TTC549 (cell line): Measurements from ENCODE around the gene C2orf42.
"Not testable (repeated sequence)": the region's sequence is repeated elsewhere in the genome, so short reads cannot be mapped to it uniquely, and the experiment has no call there.

Experiments
- FAIRE-seq: peaks from 2 replicates; lab custom pipeline; 2012; peaks lifted over from hg19 to GRCh38; lab: Jason Lieb, UNC

Gene C2orf42

DNA sequence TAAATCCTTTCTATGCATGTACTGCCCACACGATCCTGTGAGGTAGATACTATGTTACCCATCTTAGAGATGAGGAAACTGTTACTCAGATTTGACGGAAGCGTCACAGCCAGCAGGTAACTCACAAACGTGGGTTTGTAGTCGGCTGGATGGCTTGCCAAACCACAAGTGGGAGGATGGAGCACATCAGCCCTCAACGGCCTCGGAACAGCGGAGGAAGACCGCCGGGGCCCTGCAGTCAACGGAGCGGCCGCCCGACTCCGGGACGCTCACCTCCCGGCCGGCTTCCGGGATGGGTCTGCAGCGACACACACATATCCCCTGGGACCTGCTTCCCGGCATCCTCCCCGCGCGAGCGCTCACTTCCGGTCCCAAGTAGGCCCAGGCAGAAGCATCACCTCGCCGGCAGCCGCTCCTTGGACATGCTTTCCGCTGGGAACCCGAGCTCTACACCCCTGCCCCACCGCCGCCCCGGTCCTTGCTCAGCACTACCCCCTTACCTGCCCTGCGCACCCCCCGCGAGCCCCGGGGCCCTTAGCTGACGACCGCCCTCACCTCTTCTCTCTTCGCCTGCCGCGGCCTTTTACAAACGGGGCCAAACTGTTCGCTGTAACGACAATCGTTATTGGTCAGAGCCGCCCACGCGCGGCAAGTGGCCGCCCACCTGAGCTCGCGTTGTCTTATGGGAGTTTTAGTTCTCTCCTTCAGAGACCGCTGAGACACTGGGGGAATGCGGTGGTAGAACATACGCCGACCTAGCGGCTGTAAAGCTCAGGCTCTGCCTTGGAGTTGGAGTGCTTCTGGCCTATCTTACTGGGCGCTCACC, at the start of gene C2orf42:
C2orf42 (minus strand) TSS at position 602 of the 826 bp plus-strand sequence. CDS start 9,034 bp downstream, outside the sequence.
- peak; percentile 90 for FAIRE-seq

DNA sequence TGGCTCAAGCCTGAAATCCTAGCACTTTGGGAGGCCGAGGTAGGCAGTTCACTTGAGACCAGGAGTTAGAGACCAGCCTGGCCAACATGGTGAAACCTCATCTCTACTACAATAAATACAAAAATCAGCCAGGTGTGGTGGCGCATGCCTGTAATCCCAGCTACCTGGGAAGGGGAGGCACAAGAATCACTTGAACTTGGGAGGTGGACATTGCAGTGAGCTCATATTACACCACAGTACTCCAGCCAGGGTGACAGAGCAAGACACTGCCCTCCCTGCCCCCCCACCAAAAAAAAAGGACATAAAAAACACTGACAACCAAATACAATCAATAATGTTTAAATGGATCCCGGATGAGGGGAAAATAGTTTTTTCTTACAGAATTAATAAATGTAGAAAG, 49.8 kb upstream of the C2orf42 start:
- no peak for FAIRE-seq

DNA sequence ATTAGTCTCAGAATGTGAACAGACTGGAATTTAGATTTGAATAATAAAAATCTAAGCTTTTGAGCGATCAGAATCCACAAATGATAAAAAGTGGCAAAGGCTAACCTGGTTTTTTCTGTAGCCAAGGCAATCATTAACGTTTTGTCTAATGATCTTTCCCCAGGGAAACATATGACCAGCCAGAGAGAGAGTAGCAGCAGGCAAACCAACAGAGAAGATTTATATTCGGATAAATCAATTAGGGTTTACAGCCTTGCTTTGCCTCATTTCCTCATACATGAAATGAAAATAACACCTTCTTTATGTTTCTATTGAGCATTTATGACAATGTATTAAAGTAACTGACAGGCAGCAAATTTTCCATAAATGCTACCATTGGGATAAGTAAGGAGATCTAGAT, 43.1 kb upstream of the C2orf42 start:
- no peak for FAIRE-seq

DNA sequence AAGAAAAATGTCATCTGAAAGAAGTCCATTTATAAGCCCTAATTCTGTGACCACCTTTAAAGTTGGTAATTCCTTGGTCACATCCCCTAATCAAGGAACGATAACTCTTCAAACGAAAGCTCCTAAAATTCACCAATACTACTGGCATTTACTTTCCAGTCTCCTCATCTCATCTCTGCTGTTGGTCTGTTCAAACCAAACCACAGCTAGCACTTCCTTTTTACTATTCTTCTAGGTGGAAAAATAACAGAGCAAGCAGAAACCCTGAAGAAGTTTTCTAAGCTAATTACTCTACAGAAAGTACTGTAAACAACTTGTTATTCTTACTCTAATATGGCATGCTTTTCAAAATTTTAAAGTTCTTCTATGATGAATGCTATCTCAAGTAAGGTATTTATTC, 36.0 kb upstream of the C2orf42 start:
- no peak for FAIRE-seq

DNA sequence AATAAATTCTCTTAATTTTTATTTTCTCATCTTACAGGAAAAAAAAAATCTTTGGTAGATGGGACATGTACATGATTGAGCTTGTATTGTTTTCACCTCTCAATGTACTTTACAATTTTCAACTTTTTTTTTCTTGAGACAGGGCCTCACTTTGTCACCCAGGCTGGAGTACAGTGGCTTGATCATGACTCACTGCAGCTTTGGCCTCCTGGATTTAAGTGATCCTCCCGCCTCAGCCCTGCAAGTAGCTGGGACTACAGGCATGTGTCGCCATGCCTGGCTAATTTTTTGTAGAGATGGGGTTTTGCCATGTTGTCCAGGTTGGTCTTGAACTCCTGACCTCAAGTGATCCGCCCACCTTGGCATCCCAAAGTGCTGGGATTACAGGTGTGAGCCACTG, 32.5 kb upstream of the C2orf42 start:
- not testable (repeated sequence) for FAIRE-seq

DNA sequence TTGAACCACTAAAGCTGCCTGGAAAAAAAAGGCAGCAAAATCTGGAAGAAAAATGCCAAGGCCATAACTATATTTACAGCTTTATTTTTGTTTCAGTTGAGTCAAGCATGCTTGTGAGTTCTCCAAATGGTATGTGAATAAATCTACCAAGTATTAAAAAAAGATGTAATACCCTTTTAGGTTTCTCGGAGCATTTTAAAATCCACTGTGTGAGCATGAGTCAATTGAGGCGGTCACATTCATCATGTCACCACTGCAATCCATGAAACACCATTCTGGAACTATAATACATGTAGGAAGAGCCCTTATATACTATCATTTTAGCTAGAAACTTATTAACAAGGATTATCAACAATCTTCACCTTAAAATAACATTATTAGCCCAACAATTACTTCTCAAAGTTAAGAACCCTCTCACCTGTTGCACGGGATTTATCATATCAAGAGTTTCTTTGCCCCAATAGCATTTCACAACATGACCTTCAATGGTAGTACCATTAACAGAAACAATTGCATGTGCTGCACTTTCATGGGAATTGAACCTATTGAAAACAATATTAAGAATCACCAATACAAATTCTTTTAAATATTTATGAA, 24.2 kb upstream of the C2orf42 start:
- no peak for FAIRE-seq

DNA sequence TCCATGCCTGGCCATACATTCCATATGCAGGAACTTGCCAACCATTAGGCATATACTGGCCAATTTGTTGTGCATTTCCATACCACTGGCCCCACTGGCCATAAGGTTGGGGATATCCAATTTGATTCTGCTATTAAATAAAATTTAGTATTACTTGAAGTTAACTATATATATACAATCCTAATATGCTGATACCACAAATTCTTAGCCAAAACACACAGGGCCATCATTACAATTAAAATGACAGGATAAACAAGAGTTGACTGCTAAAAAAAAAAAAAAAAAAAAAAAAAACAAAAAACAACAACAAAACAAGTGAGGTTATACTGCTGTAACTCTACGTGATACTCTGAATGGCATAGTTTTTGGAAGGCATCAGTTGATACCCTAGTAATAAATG, 23.5 kb upstream of the C2orf42 start:
- FAIRE-seq: no peak

DNA sequence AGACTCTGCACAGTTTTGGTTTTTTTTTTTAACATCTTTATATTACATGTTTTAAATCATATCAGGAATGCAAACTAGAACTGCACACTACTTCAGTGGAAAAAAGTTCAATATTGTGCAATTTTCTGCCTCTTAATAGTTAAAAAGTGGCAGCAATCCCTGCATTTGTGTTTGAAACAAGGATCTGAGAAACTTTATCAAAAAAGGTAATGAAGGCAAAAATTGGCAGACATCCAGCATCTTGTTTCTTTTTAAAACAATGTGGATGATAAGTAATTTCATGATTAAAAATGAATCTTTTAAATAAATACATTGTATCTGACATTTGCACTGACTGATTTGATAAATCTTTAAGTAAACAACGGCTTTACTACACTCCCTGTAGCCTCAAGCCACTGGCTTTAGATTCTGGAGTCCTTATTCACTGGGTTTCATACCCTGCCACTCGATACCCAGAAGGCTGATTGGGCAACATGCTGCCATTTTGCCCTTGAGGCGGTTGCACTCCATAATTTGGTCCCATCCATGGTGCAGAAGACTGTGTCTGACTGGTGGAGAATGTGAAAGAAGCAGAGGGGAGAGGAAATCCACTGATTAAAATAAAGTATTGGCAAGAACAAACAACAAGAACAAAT, 21.6 kb upstream of the C2orf42 start:
- FAIRE-seq: no peak

DNA sequence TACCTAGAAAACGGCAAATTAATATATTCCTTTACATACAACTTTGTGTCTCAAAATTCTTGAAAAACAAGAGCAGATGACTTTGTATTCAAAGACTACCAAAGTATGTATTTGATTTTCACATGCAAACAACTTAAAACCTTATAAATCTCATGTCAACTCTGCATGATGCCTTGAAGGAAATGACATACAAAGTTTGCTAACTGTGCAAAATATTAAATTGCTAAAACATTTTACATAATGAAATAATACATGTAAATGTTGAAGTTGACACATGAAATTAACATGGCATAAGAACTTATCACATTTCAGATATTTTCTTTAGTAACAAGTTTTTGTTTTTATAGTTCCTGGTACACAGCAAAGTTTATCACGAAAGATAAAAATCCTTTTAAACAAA, 20.8 kb upstream of the C2orf42 start:
- peak; percentile 81 for FAIRE-seq

DNA sequence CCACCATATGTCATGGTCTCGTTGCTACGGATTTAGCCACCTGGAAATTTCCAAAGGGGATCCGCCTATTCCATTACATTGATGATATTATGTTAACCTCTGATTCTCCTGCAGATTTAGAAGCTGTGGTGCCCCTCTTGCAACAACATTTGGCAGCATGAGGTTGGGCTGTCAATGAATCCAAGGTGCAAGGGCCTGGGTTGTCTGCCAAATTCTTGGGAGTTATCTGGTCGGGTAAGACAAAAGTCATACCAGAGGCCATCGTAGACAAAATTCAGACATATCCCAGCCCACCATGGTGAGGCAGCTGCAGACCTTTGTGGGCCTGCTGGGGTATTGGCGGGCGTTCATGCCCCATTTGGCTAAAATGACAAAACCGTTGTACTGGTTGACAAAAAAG, 13.6 kb upstream of the C2orf42 start:
- FAIRE-seq: no peak

DNA sequence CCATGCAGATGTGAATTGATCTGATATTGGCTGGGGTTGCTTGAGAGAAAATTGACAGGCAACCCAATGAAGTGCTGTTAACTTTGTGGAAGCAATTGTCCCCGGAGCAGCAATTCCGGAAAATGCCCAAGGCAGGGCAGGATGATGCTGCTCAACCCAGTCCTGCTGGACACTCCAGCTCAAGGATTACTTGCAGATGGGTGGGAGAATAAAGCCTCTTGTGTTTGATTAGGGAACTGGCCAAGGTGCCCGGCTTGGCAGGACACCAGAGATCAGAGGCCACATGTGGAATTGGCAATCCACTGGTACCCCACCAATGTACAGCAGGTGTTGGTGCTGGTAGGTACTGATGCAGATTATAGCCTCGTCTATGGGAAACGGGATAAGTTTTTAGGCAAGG, 12.3 kb upstream of the C2orf42 start:
- no peak for FAIRE-seq

DNA sequence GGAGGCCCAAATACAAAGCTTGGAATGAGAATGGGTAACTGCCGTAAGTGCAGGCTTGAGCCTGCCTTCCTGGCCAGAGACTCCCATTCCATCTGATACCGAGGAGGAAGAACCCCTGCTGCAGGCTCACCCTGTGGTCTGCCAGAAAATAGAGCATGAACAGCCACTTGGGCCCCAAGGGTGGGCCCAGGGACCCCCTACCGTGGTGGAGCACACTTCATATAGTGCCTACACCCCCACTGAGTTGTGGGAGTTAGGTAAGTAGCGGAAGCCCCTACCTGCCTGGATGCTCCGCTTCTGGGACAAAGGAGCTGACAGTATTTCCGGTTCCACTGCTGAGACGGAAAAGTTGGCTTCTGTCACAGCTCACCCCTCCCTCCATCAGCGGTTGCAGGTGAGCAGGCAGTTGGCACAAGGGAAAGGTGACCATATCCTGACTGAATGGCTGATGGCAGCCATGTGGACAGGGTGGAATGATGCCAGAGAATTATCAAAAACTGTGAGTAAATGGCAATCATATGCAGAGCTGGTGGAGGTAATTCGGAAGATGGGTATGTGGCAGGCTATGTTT, 11.5 kb upstream of the C2orf42 start:
- no peak for FAIRE-seq

DNA sequence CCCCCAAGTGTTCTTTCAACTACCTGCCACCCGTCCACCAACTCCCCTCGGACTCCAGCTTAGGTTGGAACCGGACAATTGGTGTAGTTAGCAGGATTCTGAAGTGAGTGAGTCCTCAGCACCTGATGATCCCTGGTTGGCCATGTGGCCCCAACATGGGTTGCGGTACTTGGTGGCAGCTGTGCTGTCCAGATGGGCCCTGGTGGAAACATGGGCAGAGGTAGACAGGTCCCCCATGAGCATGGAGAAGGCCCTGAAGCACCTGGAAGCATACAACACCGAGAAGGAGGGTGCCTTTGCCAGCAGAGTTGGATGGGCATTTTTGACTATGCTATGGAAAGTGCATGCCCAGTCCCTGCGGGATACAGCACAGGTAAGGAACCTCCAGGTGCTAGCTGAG, 11.0 kb upstream of the C2orf42 start:
- FAIRE-seq: no peak

DNA sequence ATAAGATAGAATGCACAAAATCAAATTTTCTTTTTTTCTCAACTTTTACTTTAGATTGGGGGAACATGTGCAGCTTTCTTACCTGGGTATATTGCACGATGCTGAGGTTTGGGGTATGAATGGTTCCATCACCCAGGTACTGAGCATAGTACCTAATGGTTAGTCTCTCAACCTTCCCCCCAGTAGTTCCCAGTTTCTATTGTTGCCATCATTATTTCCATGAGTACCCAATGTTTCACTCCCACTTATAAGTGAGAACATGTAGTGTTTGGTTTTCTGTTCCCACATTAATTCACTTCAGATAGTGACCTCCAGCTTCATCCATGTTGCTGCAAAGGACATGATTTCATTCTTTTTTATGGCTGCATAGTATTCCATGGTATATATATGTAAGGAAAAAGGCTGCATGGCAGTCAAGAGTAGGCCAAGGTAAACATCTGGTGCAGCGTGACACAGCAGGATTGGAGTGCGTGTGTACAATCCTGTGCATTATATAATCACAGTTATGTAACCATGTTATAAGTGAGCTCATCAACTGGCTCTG, 10.5 kb upstream of the C2orf42 start:
- no peak for FAIRE-seq

DNA sequence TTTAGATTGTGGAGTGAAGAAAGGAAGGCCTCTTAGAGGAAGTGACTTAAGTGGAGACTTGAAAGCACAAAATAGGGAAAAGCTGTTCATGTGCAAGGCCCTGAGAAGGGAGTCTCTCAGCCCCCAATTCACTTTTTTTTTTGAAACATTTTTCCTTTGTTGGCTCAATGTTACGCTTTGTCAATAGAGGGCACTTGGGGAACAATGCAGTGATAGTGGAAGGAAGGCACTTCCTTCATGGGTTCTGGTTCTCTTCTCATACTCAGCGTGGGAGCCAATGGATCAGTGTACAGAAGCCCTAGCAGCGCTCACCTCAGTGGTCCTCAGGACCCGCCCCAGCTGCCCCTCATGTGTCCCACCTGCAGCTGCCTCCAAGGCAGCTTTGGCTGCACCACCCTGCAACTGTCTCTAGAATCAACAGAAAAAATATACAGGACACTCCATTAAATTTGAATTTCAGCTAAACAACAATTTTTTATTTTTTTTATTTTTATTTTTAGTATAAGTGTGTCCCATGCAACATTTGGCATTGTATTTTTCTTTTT, 8.6 kb upstream of the C2orf42 start:
- FAIRE-seq: no peak

DNA sequence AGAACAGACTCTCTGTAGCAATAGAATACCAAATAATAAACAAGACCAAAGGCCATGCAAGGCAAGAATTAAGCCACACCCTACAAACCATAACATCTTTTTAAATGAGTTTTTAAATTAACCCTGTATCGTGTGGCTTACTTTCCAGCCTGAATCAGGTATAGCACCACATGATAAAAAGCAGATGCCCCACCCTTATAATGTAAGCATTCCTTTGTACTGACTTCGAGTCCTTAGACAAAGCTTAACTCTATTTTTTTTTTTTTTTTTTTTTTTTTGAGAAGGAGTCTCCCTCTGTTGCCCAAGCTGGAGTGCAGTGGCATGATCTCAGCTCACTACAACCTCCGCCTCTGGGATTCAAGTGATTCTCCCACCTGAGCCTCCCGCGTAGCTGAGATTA, 1.7 kb upstream of the C2orf42 start:
- FAIRE-seq: no peak

DNA sequence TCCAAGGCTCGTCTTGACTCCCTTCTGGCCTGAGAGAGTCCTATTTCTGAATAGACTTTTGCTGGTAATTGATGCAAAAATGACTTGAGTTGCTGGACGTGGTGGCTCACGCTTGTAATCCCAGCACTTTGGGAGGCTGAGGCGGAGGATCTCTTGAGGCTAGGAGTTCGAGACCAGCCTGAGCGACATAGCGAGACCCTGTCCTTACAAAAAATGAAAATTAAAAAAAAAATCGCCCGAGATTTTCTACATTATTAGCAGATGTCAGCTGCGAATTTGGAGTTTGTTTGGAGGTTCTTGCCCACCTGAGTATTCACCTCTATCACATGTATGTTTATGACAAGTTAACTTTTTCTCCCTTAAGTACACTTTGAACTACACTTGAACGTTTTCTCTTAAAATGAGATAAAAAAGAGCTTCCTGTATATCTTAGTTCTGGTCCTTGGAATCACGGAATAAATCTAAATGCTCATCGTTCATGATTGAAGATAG, 471 bp upstream of the C2orf42 start:
- FAIRE-seq: no peak

DNA sequence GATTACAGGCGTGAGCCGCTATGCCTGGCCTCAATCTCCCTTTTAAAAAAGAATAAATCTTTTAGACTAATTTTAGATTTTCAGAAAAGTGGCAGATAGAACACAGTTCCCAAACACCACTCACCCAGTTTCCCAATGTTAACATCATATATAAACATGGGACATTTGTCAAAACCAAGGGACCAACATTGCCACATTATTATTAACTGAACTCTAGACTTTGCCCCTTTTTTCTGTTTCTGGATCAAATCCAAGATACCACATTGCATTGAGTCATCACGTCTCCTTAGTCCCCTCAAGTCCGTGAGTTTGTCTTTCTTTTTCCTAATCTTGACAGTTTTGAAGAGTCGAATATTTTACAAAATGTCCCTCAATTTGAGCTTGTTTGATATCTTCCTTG, 2.4 kb downstream of the C2orf42 start:
- no peak for FAIRE-seq

DNA sequence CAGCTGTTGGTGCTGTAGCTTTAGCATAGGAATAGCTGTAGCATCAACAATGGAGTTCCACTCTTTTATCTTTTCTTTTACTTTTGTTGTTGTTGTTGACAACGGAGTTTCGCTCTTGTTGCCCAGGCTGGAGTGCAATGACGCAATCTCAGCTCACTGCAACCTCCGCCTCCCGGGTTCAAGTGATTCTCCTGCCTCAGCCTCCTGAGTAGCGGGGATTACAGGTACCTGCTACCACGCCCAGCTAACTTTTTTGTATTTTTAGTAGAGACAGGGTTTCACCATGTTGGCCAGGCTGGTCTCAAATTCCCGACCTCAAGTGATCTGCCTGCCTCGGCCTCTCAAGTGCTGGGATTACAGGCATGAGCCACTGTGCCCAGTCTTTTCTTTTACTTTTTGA, 3.6 kb downstream of the C2orf42 start:
- FAIRE-seq: not testable (repeated sequence)

DNA sequence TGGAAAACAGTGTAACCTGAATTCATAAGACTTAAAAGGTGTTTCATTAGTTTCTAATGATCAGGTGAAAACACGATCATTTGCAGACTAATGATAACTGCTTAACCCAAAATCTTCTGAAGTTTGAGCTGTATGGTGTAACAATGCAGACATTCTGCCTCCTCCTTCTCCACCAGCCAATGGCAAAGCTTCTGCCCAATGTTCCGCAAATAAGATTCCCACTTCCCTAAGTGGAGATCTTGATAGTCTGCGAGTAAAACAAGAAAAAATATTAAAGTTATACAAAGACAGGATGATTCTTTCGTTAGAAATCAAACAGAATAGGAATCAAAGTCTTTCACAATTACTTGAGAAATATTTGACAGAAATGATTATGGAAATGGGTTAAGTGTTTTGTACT, 8.1 kb downstream of the C2orf42 start:
- no peak for FAIRE-seq

DNA sequence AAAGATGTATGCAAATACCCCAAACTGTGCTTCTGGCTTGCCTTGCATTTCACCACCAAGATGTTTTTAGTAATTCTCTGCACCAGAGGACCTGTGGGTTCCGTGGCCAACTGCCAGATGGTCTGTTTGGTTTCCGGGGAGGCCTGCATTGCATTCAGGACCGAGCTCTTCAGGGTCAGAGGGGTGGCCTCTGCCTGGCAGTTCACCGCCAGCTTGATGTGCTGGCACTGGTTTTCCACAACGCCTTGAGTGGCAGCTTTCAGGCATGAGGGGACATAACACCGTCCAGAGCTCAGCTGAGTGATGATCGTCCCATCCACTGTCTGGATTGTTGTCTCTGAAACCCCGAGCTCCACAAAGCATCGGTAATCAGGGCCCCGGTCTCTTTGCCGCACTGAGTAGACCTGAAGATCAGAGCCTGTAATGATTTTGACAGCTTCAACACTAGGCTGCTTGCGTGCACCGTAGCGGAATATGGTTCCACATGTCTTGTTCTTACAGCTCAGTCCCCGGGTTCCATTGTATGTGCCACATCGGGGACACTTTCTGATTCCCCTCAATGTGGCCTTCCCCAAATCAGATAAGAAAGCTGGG, 9.4 kb downstream of the C2orf42 start:
- no peak for FAIRE-seq

DNA sequence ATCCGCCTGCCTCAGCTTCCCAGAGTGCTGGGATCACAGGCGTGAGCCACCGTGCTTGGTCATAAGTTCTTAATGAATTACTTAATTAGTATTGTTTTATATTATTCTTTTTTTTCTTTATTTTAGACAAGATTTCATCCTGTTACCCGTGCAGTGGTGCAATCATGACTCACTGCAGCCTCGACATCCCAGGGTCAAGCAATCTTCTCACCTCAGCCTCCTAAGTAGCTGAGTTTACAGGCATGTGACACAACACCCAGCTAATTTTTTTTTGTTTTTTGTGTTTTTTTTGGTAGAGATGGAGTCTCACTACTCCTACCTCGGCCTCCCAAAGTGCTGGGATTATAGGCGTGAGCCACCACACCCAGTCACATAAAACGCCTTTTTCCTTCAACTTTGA, 17.3 kb downstream of the C2orf42 start:
- no peak for FAIRE-seq
